Measurements from ENCODE around the gene C3orf62.
"Not testable (repeated sequence)": the region's sequence is repeated elsewhere in the genome, so short reads cannot be mapped to it uniquely, and the experiment has no call there.

The C3orf62 gene

DNA sequence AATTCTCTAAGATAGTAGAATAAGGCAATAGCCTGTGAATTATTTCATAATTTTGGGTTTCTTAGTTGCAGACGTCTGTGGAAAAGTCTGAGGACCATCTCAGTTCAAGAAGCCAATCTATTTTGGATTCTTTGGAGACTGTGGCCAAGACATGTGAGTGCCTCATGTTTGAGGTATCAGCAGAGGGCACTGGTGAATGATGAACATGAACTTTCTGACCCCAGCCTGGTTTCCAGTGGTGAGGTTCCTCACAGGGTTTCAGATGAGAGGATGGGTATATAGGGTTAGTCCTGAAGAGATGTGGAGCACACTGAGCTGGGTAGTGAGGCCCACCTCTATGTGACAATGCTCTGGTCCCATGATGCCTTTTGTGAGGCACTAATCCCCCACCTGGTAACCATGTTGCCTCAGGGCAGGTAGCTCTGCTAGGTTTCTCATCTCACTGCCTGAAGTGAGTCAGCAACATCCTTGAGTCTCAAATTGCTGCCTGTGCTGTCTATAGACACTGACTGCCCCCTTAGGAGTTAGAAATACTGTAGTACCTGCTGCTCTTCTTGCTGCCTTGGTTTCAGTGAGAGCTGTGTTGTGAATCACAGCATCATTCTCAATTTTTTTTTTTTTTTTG is 32.3 kb downstream of the C3orf62 start:
- peak in 1 of 2 donors; percentile 54 for DNase-seq
- H3K27me3 ChIP-seq = no peaks in the 10 kb centered on the region
- intact Hi-C loops (cut with DNase I; ENCODE audit: low total_unique reads) = no loop called here
- no peak overlapping the region for H3K4me3 ChIP-seq
- no peak overlapping the region for H3K27ac ChIP-seq
- no peaks in the 10 kb centered on the region for H3K9me3 ChIP-seq
- TF ChIP-seq, protein P1, sequence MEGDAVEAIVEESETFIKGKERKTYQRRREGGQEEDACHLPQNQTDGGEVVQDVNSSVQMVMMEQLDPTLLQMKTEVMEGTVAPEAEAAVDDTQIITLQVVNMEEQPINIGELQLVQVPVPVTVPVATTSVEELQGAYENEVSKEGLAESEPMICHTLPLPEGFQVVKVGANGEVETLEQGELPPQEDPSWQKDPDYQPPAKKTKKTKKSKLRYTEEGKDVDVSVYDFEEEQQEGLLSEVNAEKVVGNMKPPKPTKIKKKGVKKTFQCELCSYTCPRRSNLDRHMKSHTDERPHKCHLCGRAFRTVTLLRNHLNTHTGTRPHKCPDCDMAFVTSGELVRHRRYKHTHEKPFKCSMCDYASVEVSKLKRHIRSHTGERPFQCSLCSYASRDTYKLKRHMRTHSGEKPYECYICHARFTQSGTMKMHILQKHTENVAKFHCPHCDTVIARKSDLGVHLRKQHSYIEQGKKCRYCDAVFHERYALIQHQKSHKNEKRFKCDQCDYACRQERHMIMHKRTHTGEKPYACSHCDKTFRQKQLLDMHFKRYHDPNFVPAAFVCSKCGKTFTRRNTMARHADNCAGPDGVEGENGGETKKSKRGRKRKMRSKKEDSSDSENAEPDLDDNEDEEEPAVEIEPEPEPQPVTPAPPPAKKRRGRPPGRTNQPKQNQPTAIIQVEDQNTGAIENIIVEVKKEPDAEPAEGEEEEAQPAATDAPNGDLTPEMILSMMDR (IDR thresholded peaks at IDR 0.05) = no peak
- peaks cover 0 to 4% (median 0%) of the 10 kb centered on the region in 3 donors for H3K36me3 ChIP-seq
- H3K4me1 ChIP-seq = peaks cover 0 to 7% (median 0%) of the 10 kb centered on the region in 4 donors

DNA sequence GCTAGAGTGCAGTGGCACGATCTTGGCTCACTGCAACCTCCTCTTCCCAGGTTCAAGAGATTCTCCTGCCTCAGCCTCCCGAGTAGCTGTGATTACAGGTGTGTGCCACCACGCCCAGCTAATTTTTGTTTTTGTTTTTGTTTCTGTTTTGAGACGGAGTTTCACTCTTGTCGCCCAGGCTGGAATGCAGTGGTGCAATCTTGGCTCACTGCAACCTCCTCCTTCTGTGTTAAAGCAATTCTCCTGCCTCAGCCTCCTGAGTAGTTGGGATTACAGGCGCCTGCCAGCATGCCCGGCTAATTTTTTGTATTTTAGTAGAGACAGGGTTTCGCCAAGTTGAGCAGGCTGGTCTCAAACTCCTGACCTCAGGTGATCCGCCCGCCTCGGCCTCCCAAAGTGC is 36.9 kb downstream of the C3orf62 start:
- not testable (repeated sequence) for H3K27ac ChIP-seq

DNA sequence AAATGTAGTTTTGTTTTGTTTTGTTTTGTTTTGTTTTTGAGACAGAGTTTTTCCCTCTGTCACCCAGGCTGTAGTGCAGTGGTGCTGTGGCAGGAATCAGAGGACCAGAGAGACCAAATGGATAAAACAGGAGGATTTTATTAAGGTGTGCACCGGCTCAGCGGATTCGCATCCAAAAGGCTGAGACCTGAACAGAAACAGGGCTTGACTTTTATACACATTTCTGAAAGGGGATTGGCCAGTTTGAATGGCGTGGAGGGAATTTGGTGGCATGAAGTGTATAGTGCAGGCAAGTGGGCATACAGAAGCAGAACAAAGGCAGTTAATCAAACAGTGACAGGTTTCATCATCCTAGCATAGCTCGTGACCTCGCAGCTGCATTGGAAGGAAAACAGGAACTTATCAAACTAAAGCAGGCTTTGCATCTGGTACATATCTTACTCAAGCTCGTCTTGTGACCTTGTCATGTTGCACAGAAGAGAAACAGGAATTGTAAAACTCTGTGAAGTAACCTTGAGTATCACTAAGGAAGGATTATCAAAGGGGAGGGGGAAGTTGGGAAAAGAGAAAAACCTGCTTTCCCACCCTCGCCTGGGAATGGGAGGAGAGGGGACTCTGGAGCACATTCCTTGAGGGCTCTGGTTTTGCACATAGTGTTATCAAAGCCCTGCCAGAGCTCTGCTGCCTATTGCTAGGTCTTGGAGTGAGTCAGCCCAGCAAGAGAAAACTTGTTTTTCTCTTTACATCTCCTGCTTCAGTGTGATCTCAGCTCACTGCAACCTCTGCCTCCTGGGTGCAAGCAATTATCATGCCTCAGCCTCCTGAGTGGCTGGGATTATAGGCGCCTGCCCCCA is 38.5 kb downstream of the C3orf62 start:
- peak; percentile 65 to 78 for DNase-seq
- Histone ChIP-seq H3K27me3 (no peaks in the 10 kb centered on the region), H3K4me1 (no peaks in the 10 kb centered on the region), H3K4me3 (no peak overlapping the region), H3K27ac (peak overlapping the region in 1 of 2 donors; percentile 12), H3K9me3 (peaks cover 0 to 4% (median 3%) of the 10 kb centered on the region in 3 donors), H3K36me3 (peaks cover 2 to 10% (median 3%) of the 10 kb centered on the region in 3 donors)
- intact Hi-C loops (cut with DNase I; ENCODE audit: low total_unique reads) = no loop called here
- TF ChIP-seq, protein P1 (IDR thresholded peaks at IDR 0.05) = no peak

More for the DNA sequence above, 36.9 kb downstream of the C3orf62 start:
- intact Hi-C loops (cut with DNase I; ENCODE audit: low total_unique reads); H3K9me3 ChIP-seq; H3K4me3 ChIP-seq; H3K27me3 ChIP-seq; H3K4me1 ChIP-seq: not testable (repeated sequence)
- DNase-seq = peak in 1 of 2 donors; percentile 15
- peaks cover 0 to 13% (median 0%) of the 10 kb centered on the region in 3 donors for H3K36me3 ChIP-seq

DNA sequence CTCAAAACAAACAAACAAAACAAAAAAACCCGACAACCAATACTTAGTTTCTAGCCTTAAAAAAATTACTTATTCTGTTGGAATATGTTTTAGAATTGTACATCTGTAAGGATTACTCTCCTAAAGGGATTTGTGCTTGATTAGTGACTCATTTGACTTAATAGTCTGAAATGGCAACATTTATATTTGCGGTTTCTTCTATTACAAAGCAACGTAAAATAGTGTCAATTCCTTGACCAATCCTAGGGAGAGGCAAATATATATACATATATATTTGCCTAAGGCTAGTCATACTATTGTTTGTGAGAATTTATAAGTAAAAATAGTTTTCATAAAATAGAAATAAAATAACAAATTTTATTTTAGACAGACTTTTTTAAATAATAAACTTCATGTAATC is 39.7 kb downstream of the C3orf62 start:
- H3K27ac ChIP-seq = no peak overlapping the region
- peaks cover 0 to 16% (median 10%) of the 10 kb centered on the region in 3 donors for H3K9me3 ChIP-seq
- DNase-seq = no peak
- no peak overlapping the region for H3K4me3 ChIP-seq
- TF ChIP-seq, protein P1 (IDR thresholded peaks at IDR 0.05) = no peak
- H3K27me3 ChIP-seq = no peaks in the 10 kb centered on the region
- intact Hi-C loops (cut with DNase I; ENCODE audit: low total_unique reads) = no loop called here
- H3K4me1 ChIP-seq = no peaks in the 10 kb centered on the region
- peaks cover 5 to 10% (median 7%) of the 10 kb centered on the region in 3 donors for H3K36me3 ChIP-seq

DNA sequence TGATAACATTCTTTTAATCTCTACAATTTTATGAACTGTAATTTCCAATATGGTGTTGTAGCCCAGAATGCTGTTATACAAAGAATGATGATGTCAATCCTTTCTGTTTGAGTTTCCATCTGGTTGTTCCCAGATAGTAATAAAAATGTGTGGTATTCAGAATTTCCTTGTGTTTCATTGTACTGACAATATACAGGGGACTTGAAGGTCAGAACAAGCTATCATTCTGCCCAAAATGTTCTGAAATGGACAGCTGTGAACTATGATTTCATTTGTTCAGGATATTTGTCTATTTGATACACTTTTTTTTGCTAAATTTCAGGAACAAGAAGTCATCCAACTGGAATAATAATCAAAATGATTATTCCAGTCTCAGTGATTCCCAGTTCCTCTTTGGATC is 40.8 kb downstream of the C3orf62 start:
- Histone ChIP-seq H3K36me3 (peaks cover 5 to 10% (median 7%) of the 10 kb centered on the region in 3 donors), H3K27me3 (no peaks in the 10 kb centered on the region), H3K4me1 (no peaks in the 10 kb centered on the region), H3K4me3 (no peak overlapping the region), H3K9me3 (peaks cover 0 to 18% (median 10%) of the 10 kb centered on the region in 3 donors), H3K27ac (no peak overlapping the region)
- TF ChIP-seq, protein P1 (IDR thresholded peaks at IDR 0.05) = no peak
- DNase-seq = no peak
- intact Hi-C loops (cut with DNase I; ENCODE audit: low total_unique reads) = no loop called here

DNA sequence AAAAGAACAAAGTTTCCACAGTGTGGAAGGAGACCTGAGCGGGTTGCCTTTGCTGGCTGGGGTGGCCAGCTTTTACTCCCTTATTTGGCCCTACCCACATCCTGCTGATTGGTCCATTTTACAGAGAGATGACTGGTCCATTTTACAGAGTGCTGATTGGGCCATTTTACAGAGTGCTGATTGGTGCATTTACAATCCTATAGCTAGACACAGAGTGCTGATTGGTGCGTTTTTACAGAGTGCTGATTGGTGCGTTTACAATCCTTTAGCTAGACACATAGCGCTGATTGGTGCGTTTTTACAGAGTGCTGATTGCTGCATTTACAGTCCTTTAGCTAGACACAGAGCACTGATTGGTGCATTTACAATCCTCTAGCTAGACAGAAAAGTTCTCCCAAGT is 48.2 kb downstream of the C3orf62 start:
- H3K4me3 ChIP-seq; intact Hi-C loops (cut with DNase I; ENCODE audit: low total_unique reads); H3K4me1 ChIP-seq; H3K27me3 ChIP-seq; H3K27ac ChIP-seq; DNase-seq: not testable (repeated sequence)
- peaks cover 7 to 13% (median 7%) of the 10 kb centered on the region in 3 donors for H3K36me3 ChIP-seq
- peaks cover 0 to 51% (median 34%) of the 10 kb centered on the region in 3 donors for H3K9me3 ChIP-seq
